Activated gamma-delta T cell treated with Interleukin-2 at 50 U/mL for 16 hours (primary cell): ENCODE data around the gene PRDX6.
"Not testable (repeated sequence)": the region's sequence is repeated elsewhere in the genome, so short reads cannot be mapped to it uniquely, and the experiment has no call there.

ENCODE experiments used
- DNase-seq: peaks from one replicate; pipeline ENCODE4 v3.0.0-alpha.2; 2020

PRDX6 gene

DNA sequence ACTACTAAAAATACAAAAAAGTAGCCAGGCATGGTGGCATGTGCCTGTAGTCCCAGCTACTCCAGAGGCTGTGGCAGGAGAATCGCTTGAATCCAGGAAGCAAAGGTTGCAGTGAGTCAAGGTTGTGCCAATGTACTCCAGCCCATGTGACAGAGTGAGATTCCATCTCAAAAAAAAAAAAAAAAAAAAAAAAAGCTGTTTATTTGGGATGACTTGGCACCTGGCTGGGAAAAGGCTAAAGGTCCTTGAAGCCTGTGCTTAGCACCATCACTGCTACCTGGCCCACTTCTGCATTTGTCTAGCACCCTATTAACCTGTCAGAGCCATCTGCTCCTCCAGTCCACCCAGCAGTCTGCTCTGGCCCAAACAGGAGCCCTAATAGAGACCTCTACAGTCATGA lies 25.0 kb downstream of the PRDX6 start:
- DNase-seq: no peak

GRCh38 chr1:173503391-173503790 lies 26.3 kb downstream of the PRDX6 start:
- no peak for DNase-seq

- DNase-seq: no peak
Measured at GRCh38 chr1:173504268-173504667, 27.1 kb downstream of the PRDX6 start.

DNA sequence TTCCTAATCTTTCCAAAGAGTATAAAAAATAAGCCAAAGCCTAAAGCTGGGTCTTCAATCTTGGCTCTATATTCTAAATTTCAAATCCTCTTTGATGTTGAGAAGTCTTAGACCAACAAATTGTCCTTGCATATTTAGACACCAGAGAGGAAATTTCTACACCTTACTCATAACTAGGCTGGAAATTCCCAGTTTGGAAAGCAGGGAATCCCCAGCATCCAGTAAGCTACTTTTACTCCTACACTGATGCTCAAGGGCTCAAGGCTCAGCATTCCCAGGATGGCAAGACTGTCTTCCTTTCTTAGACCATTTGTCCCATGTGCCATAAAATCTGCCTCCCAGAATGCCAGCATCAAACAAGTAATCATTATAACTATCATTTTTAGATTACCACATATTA lies 28.3 kb downstream of the PRDX6 start:
- no peak for DNase-seq

GRCh38 chr1:173506437-173506836 lies 29.3 kb downstream of the PRDX6 start:
- no peak for DNase-seq

- DNase-seq: no peak
Measured at GRCh38 chr1:173507205-173507846, 30.2 kb downstream of the PRDX6 start.

DNA sequence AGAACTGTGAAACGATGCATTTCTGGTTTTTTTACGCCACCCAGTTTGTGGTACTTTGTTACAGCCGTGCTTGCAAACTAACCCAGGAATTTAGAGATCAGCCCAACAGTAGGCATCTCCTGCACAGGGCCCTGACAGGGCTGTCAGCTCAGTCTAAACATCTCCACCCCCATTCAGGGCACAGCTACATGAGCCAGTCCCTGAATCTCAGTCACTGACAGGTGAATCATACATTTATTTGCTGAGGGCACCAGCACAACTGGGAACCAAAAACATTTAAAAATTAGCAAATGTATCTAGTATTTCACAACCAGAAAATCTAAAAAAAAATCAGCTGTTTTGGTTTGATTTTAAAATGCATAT lies 30.7 kb downstream of the PRDX6 start:
- no peak for DNase-seq

GRCh38 chr1:173508541-173508940 lies 31.4 kb downstream of the PRDX6 start:
- DNase-seq: no peak

- DNase-seq: no peak
Measured at GRCh38 chr1:173509797-173510196, 32.7 kb downstream of the PRDX6 start.

DNA sequence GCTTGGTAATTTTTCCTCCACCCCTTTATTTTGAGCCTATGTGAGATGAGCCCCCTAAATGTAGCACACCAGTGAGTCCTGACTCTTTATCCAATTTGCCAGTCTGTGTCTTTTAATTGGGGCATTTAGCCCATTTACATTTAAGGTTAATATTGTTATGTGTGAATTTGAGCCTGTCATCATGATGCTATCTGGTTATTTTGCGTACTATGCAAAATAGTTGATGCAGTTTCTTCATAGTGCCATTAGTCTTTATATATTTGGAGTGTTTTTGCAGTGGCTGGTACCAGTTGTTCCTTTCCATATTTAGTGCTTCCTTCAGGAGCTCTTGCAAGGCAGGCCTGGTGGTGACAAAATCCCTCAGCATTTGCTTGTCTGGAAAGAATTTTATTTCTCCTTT lies 37.4 kb downstream of the PRDX6 start:
- DNase-seq: not testable (repeated sequence)

GRCh38 chr1:173520799-173521198 lies 43.7 kb downstream of the PRDX6 start:
- DNase-seq: no peak

GRCh38 chr1:173523329-173523728 lies 46.2 kb downstream of the PRDX6 start:
- DNase-seq: no peak

DNA sequence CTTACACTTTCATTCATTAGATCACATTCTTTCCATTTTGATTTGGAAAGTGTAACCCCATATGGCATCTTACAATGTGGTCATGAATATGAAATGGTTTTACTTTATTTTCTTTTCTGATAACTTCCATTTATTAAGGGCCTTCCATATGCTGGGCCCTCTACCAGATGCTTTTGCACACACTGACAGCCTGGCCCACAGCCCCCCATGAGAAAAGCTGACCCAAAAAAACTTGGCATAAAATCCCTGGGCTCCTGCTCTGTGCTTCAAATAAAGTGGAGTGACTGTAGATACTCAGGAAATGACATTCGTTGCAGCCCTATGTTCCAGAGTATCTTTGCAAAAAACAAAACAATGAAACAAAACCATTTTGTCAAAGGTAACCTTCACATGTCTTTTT lies 48.8 kb downstream of the PRDX6 start:
- no peak for DNase-seq

DNA sequence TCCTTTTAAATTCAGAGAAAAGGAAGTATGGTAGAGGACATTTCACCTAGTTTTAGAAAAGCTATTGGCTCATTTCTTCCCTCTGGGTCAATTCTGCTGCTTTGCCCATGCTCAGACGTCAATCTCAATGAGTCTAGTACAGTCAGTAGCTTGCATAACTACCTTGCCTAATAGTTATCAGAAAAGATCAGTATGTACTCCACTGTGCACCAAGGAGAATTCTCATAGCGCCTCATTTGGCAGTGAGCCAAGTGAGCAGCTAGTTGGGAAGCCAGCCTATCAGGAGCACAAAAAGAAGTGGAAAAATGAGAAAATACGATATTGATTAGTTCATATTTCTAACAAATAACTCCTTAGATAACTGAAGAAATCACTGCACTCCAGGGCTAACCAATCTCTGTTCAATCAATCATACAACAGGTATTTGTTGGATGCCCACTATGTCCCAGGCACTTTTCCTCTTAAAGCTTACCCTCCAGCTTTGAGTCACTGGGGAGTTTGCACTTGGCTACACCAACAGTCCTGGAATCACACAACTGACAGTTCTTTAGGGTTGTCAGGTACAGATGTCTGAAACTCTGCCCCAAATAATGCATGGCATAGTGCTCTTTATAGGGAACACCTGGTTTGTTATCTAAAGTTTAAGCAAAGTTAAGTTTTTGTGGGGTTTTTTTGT lies 50.2 kb downstream of the PRDX6 start:
- no peak for DNase-seq

GRCh38 chr1:173529106-173529505 lies 52.0 kb downstream of the PRDX6 start:
- DNase-seq: no peak

DNA sequence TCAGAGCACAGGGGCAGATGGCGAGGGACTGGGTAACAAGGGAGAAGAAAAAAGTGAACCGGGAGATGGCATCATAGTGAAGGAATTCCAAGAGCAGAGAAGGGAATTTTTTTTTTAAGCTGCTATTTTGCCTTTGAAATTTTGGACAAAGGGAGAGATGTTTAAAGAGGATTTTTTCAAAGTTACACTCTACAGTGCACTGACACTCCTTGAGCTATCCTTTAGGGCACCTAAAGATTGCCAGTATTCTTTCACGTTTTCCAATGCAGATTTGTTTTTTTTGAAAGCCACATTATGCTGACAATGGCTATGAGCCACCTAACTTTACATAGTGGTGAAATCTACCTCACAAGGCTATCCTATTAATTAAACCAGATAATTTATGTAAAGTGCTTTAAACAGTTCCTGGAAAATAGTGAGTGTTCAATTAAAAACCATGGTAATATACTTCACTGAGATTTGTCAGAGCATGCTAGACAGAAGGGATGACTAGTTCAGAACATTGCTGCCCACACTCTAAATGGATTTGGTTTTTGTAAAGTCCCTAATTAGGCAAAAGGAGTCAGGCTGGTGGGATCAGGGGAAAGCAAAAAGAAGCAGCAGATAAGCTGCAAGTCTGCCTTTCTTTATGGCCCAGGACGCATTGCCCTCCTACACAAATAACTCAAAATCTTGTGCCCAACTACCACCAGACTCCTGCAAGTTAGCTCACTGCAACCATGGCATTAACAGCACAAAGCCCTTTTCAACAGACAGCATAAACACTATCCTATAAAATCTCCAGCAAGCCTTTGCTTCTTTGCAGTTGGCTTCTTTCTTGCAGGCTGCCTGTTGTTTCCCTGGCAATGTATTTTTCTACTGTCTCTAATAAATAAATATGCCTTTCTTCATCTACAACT lies 53.9 kb downstream of the PRDX6 start:
- no peak for DNase-seq

GRCh38 chr1:173532237-173532636 lies 55.1 kb downstream of the PRDX6 start:
- DNase-seq: no peak

DNA sequence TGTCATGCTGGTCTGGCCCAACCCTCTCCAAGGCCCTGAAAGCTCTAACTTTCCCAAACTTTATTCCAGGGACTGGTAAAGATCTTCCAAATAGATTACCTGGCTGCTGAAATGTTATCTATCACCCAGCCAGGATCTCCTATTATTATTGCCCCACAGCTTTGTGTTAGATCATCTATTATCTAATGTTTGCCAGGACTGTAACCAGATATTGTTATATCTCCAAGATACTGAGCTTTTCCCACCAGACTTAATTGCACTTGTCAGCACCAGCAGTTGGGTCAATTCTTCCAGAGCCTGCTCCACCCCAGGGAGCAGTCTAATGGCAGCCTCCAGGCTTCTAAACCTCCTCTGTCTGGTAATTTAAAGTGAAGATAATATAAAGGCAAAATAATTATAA lies 59.1 kb downstream of the PRDX6 start:
- DNase-seq: no peak
